HG03280 (cell line): ENCODE data around the gene ADNP.

Source experiments
- ATAC-seq: cut with Tn5 transposase; IDR thresholded peaks from one replicate; pipeline ENCODE4 v1.9.1; 2021; ENCODE audit warnings: mild to moderate bottlenecking, moderate library complexity; ENCODE audit not compliant: unreplicated experiment

ADNP gene

GRCh38 chr20:50874111-50874757 lies 57.0 kb downstream of the ADNP start:
- ATAC-seq: no peak

- ATAC-seq: no peak
These were observed 57.7 kb downstream of the ADNP start for GRCh38 chr20:50873585-50873984.

- ATAC-seq: no peak
These were observed 58.4 kb downstream of the ADNP start for GRCh38 chr20:50872560-50873425.

- ATAC-seq: no peak
These were observed 60.6 kb downstream of the ADNP start for GRCh38 chr20:50870561-50871161.

- ATAC-seq: no peak
These were observed 62.4 kb downstream of the ADNP start for GRCh38 chr20:50868509-50869495.

- ATAC-seq: no peak
These were observed 63.4 kb downstream of the ADNP start for GRCh38 chr20:50867805-50868204.

- ATAC-seq: no peak
These were observed 64.4 kb downstream of the ADNP start for GRCh38 chr20:50866831-50867230.

GRCh38 chr20:50866036-50866685 lies 65.1 kb downstream of the ADNP start:
- ATAC-seq: no peak

GRCh38 chr20:50865591-50865990 lies 65.6 kb downstream of the ADNP start:
- ATAC-seq: no peak

- no peak for ATAC-seq
These were observed 66.1 kb downstream of the ADNP start for GRCh38 chr20:50865114-50865513.

GRCh38 chr20:50862546-50862945 lies 68.7 kb downstream of the ADNP start:
- ATAC-seq: no peak

GRCh38 chr20:50861012-50861411 lies 70.2 kb downstream of the ADNP start:
- ATAC-seq: no peak

GRCh38 chr20:50859161-50859560 lies 72.1 kb downstream of the ADNP start:
- ATAC-seq: no peak

GRCh38 chr20:50858525-50858924 lies 72.7 kb downstream of the ADNP start:
- ATAC-seq: no peak

- ATAC-seq: no peak
These were observed 73.9 kb downstream of the ADNP start for GRCh38 chr20:50857348-50857747.

- no peak for ATAC-seq
These were observed 74.7 kb downstream of the ADNP start for GRCh38 chr20:50856475-50857041.

- no peak for ATAC-seq
These were observed 75.5 kb downstream of the ADNP start for GRCh38 chr20:50855498-50856474.

GRCh38 chr20:50854506-50855249 lies 76.6 kb downstream of the ADNP start:
- ATAC-seq: no peak
